Calu3 (cell line): ENCODE results near the gene DOCK1. TPM values are rescaled to one million over a fixed set of nuclear protein-coding genes. Genes with fewer than 3 reads are reported as not detected.

Experiments
- BruUV-seq: library from RNA; stranded (reverse); fragments of 400-500 nt; replicated peaks from 2 replicates; lab custom pipeline; 2021; lab: Mats Ljungman, UMichigan
- CTCF ChIA-PET: fragments of 300-600 bp; sonication (Branson Sonifier 250); formaldehyde crosslinking; loops from one replicate; lab custom pipeline; 2022; ENCODE audit warnings: antibody characterized with exemption; lab: Charles Lee
- DNase-seq: peaks from one replicate; pipeline ENCODE4 v3.0.0; 2022
- H3K27ac Mint-ChIP-seq: one replicate; pipeline ENCODE4 v1.8.0; 2022; ENCODE audit warnings: mixed read lengths; ENCODE audit not compliant: unreplicated experiment
- H3K27me3 Mint-ChIP-seq: one replicate; pipeline ENCODE4 v1.8.0; 2022; ENCODE audit warnings: mixed read lengths; ENCODE audit not compliant: unreplicated experiment
- H3K36me3 Mint-ChIP-seq: one replicate; pipeline ENCODE4 v1.8.0; 2022; ENCODE audit warnings: mild to moderate bottlenecking, moderate library complexity, mixed read lengths; ENCODE audit not compliant: insufficient read depth, unreplicated experiment
- H3K4me1 Mint-ChIP-seq: one replicate; pipeline ENCODE4 v1.8.0; 2022; ENCODE audit warnings: mild to moderate bottlenecking, low read depth, mixed read lengths; ENCODE audit not compliant: unreplicated experiment
- H3K4me3 Mint-ChIP-seq: one replicate; pipeline ENCODE4 v1.8.0; 2022; ENCODE audit warnings: mild to moderate bottlenecking, low read depth, moderate library complexity, mixed read lengths; ENCODE audit not compliant: unreplicated experiment
- H3K9me3 Mint-ChIP-seq: one replicate; pipeline ENCODE4 v1.8.0; 2022; ENCODE audit warnings: low read depth, mixed read lengths; ENCODE audit not compliant: unreplicated experiment
- CTCF ChIP-seq: fragments of 200-600 bp; IDR thresholded peaks from one replicate; pipeline ENCODE4 v1.8.0; 2022; ENCODE audit warnings: antibody characterized with exemption; ENCODE audit not compliant: unreplicated experiment
- intact Hi-C: fragments of 100-400 bp; cut with micrococcal nuclease; formaldehyde crosslinking; loops from one replicate; pipeline ENCODE4 v1.10.0; 2022; ENCODE audit not compliant: unreplicated experiment
- total RNA-seq: library from RNA; stranded (reverse); gene quantifications from 2 replicates; pipeline ENCODE4 v1.2.3, GENCODE V29; 2022

The DOCK1 gene
- total RNA-seq, 1 experiment from 2014 or later = 34.2 TPM

DNA sequence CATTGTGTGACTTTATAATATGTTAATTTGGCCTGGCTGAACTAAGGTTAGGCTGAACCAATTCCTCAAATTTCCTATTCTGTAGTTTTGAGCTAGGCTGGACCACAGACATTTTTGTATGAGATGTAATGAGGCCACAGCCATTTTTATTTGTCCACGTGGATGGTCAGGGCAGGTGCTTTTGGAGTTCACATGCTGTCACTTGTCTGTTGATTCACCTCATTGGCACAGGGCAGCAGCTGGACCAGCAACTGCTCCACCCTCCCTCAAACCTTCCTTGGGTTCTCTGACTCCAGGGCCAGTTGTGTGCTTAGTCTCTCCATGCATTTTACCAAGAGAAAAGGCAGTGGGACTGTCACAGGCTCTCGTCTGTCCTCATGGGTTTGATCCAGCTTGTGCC, 567.7 kb downstream of the DOCK1 start:
- DNase-seq = no peak
- Mint-ChIP-seq H3K9me3 (no peaks in the 10 kb centered on the region), H3K4me1 (no peaks in the 10 kb centered on the region), H3K27me3 (peaks cover 38% of the 10 kb centered on the region), H3K36me3 (no peaks in the 10 kb centered on the region), H3K27ac (no peak overlapping the region), H3K4me3 (no peak overlapping the region)
- TF ChIP-seq CTCF = no peak
- BruUV-seq = no TSS peak
- intact Hi-C loops = no loop called here
- CTCF ChIA-PET = no interaction called here

GRCh38 chr10:127474501-127474900, 569.3 kb downstream of the DOCK1 start:
- Mint-ChIP-seq H3K27me3 (peaks cover 47% of the 10 kb centered on the region), H3K4me3 (no peak overlapping the region), H3K4me1 (no peaks in the 10 kb centered on the region), H3K9me3 (no peaks in the 10 kb centered on the region), H3K36me3 (no peaks in the 10 kb centered on the region), H3K27ac (no peak overlapping the region)
- CTCF ChIA-PET = no interaction called here
- TF ChIP-seq CTCF = no peak
- intact Hi-C loops = no loop called here
- DNase-seq = no peak
- BruUV-seq = no TSS peak

- Mint-ChIP-seq H3K27me3 (peaks cover 59% of the 10 kb centered on the region), H3K9me3 (no peaks in the 10 kb centered on the region), H3K36me3 (no peaks in the 10 kb centered on the region), H3K27ac (no peak overlapping the region), H3K4me3 (no peak overlapping the region), H3K4me1 (no peaks in the 10 kb centered on the region)
- CTCF ChIA-PET = interaction anchor here (0.6 kb wide), 1 partner anchor 16 kb away, joined by 4 read pairs; no protein-coding TSS in a partner anchor
- intact Hi-C loops = no loop called here
- no peak for TF ChIP-seq CTCF
- DNase-seq = no peak
- BruUV-seq = no TSS peak
Measured at GRCh38 chr10:127485153-127485857, 580.1 kb downstream of the DOCK1 start.

GRCh38 chr10:127486355-127486754, 581.1 kb downstream of the DOCK1 start:
- CTCF ChIA-PET = interaction anchor here (0.6 kb wide), 1 partner anchor 17 kb away, joined by 4 read pairs; no protein-coding TSS in a partner anchor
- TF ChIP-seq CTCF = no peak
- Mint-ChIP-seq H3K9me3 (no peaks in the 10 kb centered on the region), H3K36me3 (no peaks in the 10 kb centered on the region), H3K27ac (no peak overlapping the region), H3K4me1 (no peaks in the 10 kb centered on the region), H3K4me3 (no peak overlapping the region), H3K27me3 (peaks cover 68% of the 10 kb centered on the region)
- BruUV-seq = no TSS peak
- intact Hi-C loops = no loop called here
- DNase-seq = no peak
